ENCODE results near the gene AFAP1.
"Not testable (repeated sequence)": the region's sequence is repeated elsewhere in the genome, so short reads cannot be mapped to it uniquely, and the experiment has no call there.

Gene AFAP1

DNA sequence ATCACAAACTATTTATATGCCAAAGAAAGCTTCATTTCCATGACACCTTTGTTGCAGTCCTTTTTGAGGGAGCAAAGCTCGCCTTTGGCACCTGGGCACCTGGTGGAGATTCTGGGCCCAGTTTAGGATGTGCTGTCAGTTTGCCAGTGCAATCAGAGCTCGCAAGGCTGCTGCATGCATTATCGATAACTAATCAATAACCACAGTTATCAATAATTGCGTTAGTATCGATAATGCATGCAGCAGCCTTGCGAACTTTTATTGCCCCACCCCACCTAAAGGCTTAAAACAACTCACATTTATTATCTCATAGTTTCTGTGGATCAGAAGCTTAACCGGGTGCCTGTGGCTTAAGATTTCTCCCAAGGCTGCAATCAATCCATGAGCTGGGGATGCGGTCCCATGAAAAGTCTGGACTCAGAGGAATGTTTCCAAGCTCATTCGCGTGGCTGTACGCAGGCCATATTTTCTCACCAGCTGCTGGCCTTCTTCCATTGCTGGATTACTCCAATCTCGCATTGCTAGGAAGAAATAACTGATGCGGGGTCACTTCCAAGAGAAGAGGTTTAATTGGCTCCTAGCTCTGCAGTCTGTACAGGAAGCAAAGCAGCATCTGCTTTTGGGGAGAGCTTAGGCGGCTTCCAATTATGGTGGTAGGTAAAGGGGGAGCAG lies 6.2 kb upstream of the AFAP1 start:
- no peak for DNase-seq

DNA sequence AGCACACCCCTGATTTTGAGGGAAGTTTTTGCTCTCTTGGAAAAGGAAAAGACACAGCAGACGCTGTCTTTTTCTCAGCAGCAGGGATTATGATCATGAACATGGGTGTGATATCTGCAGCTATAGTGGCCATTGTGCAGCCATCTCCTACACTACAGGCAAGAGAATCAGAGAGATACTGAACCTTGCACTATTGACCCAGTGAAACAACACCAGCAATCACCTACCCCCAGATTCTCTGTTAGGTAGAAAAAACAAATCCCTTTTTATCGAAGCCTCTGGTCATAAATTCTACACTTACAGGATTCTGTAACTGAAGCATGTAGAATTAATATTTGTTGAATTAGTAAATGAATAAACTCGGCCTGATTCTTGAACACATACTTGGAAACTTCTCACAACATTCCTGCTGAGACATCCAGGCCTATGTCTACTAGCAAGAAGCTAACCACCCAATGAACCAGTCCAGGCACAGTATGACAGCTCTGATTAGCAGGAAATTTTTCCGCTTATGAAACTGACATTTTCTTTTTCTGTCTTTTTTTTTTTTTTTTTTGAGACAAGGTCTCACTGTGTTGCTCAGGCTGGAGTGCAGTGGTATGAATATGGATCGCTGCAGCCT lies 5.0 kb upstream of the AFAP1 start:
- DNase-seq: no peak

DNA sequence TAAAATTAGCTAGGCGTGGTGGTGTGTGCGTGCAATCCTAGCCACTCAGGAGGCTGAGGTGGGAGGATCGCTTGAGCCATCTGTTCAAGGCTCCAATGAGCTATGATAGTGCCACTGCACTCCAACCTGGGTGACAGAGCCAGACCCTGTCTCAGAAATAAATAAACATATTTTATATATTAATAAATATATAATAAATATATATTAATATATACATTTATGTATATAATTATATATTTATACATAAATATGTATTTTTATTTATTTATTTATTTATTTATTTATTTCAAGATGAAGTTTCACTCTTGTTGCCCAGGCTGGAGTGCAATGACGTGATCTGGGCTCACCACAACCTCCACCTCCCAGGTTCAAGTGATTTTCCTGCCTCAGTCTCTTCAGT lies 4.0 kb upstream of the AFAP1 start:
- not testable (repeated sequence) for DNase-seq

DNA sequence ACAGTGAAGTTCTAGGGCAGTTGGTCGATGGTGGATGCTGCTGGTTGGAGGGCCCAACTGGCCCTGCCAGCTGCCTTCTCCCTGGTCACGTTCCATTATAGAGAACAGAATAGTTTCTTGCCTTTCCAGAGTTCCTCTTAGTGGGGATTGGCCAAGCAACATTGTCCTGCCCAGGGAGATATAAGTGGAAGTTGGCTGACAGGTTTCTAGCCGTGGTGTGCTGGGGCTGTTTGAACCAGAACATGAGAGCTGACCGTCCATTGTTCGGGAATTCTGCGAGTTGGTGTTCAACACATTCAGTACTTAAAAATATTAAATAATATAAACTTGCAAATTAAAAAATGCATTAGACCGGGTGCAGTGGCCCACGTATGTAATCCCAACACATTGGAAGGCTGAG lies 3.5 kb upstream of the AFAP1 start:
- no peak for DNase-seq

DNA sequence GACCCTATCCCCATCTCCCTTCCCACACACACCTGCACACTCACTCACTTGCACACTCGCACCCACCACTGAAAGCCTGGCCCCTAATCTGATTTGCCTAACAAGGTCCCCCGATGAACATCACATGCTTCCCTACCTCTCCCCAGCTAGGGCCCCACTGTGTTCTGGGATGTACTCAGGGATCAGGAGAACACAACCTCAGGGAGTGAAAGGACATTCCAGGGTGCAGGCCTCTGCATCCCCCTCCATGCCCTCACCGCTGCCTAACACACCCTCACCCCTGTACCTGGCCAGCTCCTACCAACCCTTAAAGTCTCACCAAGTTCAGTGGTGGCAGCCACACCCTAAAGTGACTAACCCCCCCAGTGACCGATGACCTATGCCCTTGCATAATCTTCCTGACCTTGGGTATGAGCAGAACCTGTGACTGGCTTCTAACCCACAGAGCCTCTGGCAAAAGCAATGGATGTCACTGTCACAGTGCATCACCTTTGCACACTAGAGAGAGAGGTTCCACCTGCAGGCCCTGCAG lies 2.4 kb upstream of the AFAP1 start:
- DNase-seq: no peak

DNA sequence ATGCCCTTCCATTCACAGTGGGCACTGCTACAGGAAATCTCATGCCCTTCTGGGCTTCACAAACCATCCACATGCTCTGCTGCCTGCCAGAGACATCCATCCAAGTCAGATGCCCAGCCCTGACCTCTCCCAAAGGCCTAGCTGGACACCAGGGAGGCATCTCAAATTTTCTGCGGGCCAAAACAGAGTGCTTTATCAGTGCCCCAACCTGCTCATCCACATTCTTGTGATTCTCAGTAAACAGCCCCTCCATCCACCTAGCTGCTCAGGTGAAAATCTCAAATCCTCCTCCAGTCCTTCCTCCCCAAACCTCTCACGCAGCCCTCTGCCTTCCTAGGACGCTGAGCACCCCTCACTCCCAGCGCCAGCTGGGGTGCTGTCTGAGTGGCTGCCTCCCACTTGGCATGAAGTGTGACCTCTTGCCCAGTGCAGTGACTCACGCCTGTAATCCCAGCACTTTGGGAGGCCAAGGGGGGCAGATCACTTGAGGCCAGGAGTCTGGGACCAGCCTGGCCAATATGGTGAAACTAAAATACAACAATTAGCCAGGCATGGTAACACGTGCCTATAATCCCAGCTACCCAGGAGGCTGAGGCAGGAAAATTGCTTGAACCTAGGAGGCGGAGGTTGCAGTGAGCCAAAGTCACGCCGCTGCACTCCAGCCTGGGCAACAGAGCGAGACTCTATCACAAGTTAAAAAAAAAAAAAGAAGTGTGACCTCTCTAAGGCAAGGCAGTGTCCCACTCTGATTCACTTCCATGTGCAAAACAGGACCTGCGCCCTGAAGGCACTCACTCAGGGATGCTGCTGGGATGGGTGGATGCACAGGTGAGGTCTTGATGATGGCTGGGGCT lies 1.7 kb upstream of the AFAP1 start:
- DNase-seq: no peak

DNA sequence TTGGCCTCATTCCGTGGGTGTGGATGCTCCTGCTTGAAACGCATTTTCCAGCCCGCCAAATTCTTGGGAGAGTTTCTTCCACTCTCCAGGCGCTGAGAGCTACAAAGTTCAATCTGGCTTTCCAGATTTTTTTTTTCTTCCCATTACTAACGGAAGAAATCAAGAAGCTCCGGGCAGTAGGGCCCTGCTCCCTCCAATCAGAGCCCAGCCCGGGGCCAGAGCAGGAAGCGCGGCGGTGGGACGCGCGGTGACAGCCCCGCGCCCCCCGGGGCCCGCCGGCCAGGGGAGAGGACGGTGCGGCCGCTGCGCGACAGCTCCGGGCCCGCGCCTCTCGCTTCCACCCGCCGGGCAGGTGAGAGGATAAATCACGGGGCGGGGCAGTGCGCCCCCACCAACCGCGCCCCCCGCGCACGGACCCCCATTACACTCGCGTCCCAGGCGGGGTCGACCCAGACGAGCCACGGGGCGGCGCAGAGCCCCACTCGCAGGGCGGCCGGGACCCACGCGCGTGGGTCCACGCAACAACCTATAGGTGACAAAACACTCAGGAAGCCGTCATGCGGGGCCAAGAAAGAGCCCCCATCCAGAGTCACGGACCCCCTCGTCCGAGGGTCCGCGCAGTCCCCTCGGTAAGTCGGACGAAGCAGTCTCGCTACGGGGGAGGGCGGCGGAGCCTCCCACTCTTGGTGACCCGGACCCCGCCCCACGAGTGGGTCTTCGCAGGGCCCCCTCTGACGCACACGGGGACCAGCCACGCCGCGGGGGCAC lies 868 bp downstream of the AFAP1 start:
- peak in 1 of 2 donors; percentile 33 for DNase-seq

DNA sequence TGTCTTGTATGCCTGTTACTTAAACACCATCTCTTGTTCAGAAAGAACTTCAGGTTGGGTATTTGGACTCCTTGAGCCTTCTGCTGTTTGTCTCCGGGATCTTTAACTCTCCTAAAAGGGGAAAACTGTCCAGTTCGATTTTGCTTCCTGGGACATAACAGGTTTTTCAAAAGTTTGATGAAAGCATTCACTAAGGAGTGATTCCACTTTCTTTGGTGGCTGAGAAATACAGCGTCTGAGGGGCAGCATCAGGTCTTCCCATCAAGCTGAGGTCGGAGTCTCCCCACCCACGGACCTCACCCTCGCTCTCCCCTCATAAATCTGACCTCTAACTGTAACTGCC lies 1.4 kb downstream of the AFAP1 start:
- DNase-seq: no peak

DNA sequence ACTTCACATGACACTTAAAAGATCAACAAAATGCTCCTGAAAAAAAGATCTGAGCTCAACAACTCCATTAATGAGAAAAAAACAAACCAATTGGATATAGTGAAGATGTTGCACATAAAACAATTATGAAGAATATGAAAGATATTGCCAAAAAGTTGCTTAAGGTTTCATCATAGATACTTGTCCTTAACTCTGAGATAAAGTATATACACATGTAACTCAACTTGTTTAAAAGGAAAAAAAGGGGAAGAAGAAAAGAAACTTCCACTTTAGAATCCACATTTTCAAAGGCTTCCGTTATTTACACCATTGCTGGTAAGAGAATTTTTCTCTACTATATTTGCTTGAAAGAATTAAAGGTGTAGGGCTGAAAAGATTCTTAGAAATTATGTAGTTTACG lies 2.7 kb downstream of the AFAP1 start:
- no peak for DNase-seq

DNA sequence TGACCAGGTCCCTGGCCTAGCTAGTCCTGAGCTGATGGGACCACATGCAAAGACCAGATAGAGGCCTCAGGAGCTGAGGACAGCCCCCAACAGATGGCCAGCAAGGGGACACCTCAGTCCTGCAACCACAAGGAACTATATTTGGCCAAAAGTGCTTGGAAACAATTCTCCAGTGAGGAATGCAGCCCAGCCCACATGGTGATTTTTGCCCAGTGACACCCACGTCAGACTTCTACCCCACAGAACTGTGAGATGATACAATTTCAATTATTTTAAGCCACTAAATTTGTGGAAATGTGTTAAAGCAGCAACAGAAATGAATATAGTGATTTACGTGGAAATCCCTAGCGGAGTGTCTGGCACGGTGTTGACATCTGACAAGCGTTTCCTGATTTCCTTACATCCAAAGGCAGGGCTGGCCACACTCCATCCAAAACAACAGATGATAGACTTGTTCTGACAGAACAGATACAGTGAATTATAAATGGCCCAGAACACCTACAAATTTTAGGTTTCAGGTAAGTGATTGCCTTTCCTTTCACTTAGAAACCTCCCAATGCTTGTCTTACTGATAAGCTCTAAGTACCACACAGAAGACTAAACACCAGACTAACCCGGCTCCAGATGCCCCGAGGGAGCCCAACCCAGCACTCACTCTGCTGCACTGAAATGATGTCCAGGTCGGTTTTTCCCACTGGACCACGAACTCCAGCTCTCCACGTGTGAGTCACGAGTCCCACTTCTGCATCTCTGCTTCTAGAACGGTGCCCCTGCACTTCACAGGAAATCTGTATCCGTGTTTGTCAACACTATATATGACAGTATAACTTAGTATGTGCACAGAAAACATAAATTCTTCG lies 5.8 kb downstream of the AFAP1 start:
- DNase-seq: no peak

DNA sequence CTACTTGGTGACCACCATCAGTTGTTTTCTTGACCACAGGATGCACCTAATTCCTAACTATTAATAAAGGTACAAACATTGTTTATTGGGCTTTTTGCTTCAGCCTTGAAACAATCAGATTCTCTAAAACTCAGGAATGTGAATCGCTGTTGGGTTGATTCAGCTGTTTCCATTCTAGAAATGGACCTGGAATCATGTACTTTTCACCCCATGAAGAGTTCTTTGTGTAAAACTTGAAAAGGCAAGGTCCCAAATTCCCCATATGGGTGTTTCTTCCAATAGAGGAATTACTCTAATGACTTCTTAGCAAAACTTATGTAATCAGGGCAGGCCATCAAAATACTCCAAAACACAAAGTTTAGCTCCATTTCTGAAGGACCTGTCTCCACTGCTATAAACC lies 7.4 kb downstream of the AFAP1 start:
- DNase-seq: no peak

DNA sequence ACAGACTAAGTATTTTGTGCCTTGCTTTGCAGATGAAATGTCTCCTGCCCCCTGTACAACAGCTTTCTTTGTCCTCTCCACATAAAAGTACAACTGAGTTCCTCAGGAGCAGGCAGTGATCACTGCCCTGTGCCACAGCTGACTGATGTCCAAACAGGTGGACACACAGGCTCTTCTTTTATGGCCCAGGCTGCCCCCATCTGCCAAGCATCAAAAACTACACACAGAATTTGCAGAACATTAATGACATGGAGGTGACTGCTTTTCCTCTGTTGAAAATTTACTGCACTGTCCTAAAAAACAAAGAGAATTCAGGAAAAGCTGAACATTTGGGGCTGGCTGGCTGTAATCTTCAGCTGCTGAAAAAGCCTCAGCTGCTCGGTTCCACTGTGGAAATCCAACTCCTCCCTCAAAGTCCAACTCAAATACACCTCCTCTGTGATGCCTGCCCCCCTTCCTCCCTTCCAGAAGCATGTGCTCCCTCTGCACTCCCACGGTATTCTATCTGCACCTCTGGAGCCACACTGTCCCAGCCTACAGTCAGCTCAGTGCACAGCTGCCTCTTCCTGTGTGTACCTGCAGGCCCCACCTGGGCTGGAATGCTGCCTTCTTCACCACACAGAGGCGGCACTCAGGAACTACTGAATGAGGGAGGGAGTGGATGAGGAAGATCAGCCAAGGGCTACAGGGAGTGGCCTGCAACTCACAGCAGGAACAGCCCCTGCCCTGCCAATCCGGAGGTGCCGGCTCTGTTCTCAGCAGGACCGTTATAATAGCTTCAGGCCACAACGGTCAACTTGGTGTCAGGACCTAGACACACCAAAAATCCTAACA lies 10.3 kb downstream of the AFAP1 start:
- DNase-seq: no peak

DNA sequence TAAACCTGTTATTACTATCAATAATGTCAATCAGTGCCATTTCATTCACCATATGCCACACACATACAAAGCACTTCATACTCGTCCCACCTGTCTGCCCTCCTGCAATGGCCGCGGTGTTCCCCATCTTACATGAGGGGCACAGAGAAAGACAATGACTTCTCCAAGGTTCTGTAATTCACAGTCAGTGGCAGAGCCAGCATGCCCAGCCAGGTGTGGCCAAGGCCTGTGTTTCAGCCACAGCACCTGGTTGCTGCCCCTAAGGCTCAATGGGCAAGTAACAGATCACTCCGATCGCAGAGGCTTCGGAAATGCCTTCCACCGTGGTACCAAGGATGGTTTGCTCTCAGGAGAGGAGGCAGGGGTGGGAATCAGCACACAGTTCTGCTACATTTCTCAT lies 10.9 kb downstream of the AFAP1 start:
- DNase-seq: no peak

DNA sequence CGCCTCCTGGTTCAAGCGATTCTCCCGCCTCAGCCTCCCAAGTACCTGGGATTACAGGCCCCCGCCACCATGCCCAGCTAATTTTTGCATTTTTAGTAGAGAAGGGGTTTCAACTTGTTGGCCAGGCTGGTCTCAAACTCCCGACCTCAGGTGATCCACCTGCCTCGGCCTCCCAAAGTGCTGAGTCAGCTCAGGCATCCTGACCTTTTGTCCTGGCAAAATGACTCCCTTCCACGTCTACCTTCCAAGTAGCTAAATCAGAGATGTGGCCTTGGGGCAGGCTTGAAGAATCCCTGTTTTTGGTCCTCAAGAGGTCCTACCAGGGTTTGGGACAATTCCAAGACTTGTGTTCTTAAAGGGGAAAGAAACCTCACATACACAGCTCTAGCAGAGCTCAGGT lies 12.8 kb downstream of the AFAP1 start:
- DNase-seq: no peak

DNA sequence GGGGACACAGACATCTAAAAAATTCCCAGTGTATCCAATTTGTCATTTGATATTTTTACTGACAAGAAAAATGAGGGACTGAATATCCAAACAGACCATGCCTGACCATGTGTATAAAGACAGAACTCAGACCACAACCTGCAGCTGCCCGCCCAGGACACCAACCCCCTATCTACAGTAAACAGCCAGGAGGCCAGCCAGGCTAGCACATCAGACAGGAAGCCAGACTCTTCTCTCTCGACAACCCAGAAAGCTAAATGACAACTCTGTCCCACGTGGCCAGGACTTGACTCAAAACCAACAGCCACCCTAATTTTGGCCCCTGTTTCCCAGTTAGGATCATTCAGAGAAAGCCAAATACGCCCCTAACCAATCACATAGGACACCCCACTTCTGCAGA lies 15.1 kb downstream of the AFAP1 start:
- no peak for DNase-seq

DNA sequence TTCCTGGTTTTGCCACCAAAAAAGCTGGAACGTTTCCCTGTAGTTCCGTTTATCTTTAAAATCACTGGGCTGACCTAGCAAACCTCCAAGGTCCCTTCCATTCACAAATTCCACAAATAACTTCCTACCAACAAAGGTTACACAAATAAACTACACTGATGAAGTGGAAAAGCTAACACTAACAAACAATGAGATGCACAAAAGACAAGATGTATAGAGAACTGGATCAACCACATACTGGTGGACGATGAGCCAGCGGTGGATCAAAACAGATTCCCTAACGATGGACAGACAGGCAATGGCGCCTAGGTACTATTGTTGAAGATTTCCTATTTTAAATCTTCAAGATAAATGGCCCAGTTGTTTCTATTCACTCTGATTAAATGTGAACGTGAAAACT lies 15.5 kb downstream of the AFAP1 start:
- DNase-seq: no peak

DNA sequence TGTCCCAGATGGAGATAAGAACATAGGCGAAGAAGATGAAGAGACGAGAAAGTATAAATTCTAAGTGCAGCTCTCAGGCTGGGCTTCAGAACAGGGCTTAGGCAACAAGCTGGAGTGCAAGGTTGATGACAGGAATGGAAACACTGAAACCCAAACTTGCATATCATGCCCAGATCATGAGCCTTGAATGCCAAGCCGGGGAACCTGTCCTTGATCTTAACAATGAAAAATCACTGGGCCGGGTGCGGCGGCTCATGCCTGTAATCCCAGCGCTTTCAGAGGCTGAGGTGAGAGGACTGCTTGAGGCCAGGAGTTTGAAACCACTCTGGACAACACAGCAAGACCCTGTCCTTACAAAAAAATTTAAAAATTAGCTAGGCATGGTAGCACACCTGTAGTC lies 17.2 kb downstream of the AFAP1 start:
- DNase-seq: no peak

DNA sequence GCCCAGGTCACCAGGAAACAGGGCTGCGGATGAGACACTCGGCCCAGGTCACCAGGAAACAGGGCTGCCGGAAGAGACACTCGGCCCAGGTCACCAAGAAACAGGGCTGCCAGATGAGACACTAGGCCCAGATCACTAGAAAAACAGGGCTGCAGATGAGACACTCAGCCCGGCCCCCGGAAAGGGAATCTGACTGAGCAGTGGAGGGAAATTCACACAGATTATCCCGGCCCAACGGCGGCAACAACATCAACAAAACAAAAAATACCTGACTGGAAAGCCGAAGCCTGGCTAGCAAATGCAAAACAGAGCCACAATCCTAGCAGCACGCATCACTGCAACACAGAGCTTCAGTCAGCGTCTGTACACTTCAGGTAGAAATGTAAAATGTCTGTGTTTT lies 20.7 kb downstream of the AFAP1 start:
- DNase-seq: no peak

DNA sequence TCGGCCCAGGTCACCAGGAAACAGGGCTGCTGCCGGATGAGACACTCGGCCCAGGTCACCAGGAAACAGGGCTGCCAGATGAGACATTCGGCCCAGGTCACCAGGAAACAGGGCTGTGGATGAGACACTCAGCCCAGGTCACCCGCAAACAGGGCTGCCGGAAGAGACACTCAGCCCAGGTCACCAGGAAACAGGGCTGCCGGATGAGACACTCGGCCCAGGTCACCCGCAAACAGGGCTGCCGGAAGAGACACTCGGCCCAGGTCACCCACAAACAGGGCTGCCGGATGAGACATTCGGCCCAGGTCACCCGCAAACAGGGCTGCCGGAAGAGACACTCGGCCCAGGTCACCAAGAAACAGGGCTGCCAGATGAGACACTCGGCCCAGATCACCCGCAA lies 21.5 kb downstream of the AFAP1 start:
- not testable (repeated sequence) for DNase-seq

DNA sequence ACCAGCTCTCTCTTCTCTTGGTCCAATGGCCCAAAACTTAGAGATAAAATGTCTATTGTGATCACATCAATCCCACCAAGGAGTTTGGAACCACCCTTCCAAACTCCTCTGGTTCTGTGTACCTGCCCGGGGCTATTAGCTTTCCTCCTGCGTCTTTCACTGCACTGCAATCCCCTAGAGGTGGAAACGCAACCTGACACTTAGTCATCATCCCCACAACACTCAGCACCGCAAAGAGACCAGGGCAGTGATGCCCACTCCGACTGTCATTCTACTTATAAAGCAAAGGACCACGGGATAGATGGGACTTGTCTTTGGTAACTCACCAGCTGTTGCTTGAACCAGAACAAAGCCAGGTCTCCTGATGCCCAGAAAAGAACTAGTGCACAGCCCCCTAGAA lies 22.0 kb downstream of the AFAP1 start:
- DNase-seq: no peak

DNA sequence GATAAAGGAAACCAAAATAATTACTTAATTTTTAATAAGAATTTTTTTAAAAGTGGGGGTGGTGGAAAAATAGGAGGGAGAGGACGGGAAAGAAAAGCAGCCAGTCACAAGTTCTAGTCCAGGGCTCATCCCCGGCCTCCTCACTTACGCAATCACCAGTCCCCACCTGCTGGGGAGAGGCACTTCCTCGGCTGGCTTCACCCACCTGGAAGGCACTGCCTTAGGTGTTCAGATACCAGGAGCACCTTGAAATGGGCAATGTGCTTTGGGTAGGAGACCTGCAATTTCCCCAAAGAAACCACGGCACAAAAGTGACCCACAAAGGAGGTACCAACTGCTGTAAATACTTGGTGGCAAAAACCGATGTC lies 23.8 kb downstream of the AFAP1 start:
- no peak for DNase-seq
